HG02884 (cell line): ENCODE data around the gene CDHR3.

Experiments used
- ATAC-seq: cut with Tn5 transposase; IDR thresholded peaks from one replicate; pipeline ENCODE4 v1.9.1; 2021; ENCODE audit warnings: mild to moderate bottlenecking, moderate library complexity; ENCODE audit not compliant: unreplicated experiment

The CDHR3 gene

GRCh38 chr7:106021151-106022067 is 58.3 kb downstream of the CDHR3 start:
- ATAC-seq: no peak

DNA sequence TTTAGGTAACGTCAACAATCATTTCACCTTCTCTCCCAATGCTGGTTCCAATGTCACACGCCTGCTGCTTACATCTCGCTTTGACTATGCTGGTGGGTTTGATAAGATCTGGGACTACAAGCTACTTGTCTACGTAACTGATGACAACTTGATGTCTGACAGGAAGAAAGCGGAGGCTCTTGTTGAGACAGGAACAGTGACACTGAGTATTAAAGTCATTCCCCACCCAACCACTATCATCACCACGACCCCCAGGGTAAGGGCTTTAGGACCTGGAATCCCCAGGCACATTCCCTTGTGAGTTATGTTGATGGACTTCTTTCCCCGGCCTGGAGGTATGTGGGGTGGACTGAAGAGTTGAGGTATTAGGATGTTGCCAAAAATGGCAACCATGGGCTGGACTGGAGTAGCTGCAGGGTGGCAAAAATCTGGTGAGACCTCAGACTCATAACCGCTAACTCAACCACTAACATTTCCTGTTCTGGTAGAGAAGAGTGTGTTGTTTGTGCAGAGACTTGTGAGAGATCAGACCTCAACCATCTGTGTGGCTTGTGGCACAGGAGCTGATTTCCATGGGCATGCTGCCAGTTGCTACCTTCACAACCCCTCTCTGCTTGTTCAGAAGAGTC is 59.2 kb downstream of the CDHR3 start:
- peak; percentile 49 for ATAC-seq

DNA sequence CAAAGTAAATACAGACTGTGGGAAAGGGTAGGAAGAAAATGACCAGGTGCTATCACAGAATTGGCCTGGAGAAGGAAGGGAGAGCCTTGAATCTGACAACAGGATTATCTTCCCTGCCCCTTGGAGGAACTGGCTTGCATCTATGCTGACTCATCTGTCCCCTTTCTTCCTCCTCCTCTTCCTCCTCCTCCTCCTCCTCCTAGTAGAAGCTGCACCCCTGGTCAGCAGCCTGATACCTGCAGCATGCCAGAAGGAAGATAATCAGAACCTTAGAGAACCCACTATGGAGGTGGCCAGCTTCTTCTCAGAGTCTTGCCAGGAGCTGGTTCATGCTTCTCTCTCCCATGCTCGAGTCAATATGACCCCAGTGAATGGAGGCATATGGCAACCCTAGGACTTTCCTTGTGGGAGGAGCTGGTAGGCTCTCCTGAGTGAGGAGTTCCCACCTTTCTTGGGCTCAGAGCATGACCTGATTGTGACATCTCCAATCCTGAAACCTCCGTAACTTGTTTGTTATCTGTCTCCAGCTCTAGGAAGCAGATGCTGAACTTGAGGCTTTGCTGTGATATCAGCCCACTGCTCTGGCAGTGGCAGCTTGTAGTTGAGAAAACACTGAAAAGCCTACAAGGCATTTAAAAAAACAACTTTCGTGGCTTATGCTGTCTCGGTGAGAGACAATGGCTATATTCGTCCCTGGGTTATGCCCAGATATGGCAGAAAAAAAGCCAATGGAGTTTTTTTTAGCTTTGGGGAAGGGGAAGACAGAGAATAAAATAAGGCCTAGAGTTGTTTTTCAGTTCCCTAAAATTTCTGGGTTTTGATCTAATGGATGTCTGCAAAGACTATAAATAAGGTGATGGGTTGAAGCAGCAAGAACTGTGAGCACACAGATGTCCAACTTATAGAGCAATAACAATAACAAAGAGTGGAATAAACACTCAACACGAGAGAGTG is 60.6 kb downstream of the CDHR3 start:
- ATAC-seq: peak; percentile 38

GRCh38 chr7:106026101-106026500 is 63.0 kb downstream of the CDHR3 start:
- ATAC-seq: no peak

DNA sequence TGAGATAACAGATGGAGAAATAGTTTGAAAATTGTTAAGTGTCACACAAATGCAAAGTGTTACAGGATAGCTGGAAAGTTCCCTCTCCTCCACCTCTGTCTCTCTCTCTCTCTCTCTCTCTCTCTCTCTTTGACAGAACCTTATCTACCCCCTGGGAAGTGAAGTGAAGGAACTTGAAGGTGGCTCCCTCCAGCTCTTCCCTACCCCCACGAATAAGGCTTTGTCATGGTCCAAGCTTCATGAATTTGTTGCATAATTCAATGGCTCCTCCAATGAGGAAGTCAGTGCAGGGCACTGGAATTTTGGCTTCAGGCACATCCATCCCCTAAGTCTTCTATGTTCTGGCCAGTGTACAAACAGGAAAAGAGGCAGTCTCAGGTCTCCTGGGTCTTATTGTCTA is 66.4 kb downstream of the CDHR3 start:
- ATAC-seq: no peak

DNA sequence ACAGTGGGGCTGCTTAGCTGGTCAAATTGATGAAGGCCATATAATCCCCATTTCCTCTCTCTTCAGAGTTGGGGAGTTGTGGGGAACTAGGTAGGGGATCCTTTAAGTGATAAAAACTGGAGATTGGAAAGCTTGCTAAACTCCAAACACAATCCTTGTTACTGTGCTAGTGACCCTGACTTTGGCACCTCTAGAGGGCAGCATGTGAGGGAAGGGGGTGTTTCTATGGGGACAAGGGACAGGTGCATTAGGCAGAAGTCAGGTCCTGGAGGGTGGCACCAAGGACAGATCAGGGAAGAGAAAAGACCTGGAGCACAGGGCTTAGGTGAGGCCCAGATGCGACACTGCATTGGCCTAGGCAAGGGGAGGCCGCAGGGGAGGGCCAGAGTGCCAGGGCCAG is 66.9 kb downstream of the CDHR3 start:
- ATAC-seq: no peak

DNA sequence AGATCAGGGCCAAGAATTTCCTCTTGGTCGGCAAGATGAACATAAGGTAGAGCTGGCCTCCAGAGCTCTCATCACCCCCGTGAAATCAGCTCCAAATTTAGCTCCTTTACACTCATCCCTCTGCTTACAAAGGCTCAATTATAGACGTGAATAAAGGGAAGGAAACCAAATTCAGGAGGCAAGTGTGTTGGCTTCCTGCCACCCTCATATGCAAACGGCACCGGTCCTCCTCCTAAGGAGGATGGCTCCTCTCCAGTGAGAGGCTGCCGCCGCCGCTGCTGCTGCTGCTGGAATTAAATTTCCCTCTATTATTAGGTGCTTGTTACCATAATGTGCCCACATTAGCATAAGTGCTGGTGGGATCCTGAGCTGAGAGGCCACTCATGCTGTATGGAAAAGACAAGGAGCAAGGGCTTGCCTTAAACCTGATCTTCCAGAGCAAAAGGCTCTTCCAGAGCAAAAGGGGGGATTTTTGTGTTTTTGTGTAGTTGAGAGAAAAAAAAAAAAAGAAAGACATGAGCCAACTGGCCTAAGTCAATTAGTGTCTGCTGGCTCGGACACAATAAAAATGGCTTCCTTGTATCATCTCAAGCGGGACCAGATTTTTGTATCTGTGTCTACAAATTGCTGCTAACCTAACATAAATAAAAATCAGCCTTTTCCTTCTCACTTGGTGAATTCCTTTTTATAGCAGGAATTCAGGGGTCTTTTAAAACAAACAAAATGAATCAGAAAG is 68.4 kb downstream of the CDHR3 start:
- no peak for ATAC-seq

DNA sequence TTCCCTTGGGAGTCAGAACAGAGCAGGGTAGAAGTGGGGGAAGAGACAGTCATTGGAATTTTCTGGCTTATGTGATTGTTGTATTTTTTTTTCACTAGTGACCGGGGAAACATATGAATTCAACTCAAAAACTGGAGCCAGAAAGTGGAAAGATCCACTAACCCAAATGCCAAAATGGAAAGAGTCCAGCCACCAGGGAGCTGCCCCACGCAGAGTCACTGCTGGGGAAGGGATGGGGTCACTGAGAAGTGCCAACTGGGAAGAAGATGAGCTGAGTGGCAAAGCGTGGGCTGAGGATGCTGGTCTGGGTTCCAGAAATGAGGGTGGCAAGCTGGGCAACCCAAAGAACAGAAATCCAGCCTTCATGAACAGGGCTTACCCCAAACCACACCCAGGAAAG is 69.2 kb downstream of the CDHR3 start:
- ATAC-seq: no peak

DNA sequence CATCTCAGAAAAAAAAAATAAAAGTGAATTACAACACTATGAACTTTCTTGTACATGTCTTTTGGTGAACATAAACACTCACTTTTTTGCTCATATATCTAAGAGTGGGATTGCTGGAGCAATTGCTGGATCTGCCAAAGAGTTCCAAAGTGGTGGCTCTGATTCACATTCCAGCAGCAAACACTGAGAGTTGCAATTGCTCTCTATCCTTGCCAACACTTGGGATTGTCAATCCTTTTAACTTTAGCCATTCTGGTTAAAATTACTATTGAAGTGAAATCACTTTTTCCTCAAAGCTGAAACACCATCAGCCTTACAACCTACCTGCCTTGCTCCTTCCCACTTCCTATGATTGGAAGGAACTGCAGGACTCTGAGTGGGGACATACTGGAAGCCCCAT is 70.7 kb downstream of the CDHR3 start:
- ATAC-seq: no peak

- no peak for ATAC-seq
Observed at GRCh38 chr7:106034383-106034782, 71.3 kb downstream of the CDHR3 start.

GRCh38 chr7:106035568-106035967 is 72.5 kb downstream of the CDHR3 start:
- no peak for ATAC-seq

GRCh38 chr7:106036004-106036403 is 72.9 kb downstream of the CDHR3 start:
- ATAC-seq: no peak

- no peak for ATAC-seq
Observed at GRCh38 chr7:106037489-106038176, 74.6 kb downstream of the CDHR3 start.

DNA sequence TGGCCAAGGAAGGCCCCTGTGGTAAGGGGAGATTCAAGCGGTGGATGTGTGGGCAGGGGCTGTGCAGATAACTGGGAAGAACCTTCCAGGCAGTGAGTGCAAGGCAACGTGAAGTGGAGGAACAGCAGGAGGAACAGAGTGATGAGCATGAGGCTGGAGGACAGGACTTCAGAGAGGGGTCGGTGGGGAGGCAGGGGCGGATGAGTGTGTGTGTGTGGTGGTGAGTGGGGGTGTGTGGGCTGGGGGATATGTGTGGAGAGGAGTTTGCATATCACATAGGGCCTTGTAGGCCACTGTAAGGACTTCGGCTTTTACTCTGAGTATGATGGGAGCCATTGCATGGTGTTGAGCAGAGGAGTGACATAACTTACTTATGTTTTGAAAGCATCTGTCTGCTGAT is 75.2 kb downstream of the CDHR3 start:
- ATAC-seq: no peak

DNA sequence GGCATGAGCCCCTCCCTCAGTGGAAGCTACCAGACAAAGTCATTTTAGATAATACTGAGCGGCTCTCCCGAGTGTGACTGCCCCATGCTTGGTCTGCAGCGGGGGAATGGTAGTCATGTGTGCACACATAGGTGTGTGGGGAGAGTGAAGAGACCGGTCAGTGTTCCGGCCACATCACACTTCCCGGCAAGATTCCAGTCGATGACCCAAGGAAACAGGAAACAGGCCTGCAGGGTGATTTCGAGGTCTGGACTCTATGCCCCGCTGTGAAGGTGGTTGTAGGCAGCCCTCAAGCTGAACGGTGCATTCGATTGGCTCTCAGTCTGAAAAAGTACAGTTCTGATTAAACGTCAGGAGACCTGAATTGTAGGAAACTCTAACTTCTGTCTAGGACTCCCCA is 75.9 kb downstream of the CDHR3 start:
- ATAC-seq: no peak

DNA sequence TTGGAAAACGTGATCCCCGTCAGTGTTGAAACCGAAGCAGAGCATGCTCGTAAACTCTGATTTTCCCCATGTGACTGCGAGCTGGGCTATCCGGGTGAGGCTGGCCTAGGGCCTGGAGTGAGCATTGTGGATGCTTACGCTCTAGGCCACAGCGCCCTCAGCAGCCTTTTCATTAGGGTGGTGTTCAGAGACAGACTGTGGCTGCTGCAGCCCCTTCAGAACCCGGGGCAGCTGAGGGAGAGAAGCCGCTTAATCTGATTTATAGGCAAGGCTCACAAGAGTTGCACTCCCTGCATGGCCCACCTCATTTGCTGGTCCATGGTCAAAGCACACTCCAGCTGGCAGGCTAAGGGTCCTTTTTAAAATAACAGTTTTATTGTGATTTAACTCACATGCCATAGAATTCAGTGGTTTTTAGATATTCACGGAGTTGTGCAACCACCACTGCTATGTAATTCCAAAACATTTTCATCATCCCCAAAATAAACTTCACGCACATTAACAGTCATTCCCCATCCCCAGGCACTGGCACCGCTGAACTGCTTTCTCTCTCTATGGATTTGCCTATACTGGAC is 76.5 kb downstream of the CDHR3 start:
- no peak for ATAC-seq

DNA sequence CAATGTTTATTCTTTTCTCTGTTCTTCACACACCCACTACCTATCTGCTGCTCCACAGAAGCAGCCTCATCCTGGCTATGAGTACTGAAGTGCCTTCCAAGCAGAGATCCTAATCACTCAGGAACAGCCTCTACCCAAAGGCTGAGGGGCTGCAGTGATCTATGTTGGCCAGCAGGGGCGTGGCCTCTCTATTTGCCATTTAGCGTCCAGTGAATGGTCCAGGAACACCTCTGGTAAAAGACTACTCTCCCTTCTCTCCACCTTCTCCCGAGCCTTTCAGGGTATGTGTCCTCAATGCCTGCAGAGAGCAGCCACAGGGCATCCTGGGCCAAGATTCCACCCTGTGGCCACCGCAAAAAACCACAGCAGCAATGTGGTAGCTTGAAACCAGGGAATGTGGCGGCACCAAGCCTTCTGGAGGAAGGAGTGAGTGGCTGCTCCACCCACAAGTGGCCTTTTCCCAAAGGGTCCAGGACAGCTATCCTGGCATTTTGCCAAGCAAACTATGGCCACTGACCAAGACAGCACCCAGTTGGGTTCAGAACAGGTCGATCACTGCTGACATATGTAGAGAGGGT is 78.2 kb downstream of the CDHR3 start:
- ATAC-seq: no peak

DNA sequence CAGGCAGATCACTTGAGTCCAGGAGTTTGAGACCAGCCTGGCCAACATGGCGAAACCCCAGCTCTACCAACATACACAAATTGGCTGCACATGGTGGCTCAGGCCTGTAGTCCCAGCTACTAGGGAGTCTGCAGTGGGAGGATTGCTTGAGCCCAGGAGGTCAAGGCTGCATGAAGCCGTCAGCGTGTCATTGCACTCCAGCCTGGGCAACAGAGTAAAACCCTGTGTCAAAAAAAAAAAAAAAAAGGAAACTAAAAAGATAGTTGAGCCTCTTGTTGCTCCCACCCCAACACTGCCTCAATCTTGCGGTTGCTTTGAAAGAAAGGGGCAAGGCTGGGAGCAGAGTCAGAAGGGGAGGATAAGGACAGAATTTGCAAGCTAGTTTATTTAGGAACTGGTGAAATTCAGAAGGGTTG is 79.1 kb downstream of the CDHR3 start:
- no peak for ATAC-seq

DNA sequence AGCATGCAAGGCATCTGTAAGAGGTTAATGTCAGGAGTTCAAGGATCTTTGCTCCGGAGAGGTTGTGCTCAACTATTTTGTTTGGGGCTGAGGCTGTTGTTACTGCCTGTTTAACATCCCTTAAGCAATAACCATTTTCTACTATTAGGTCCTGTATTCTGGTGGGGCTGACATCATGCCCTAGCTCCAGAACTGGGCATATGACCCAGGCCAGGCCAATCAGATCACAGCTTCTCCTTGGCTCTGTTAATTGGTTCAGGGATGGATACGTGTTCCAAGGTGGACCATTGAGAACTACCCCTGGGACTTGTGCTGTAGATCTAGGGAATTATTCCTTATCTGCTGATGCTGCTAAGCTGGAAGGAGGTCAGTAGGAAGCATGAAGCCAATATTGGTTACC is 82.1 kb downstream of the CDHR3 start:
- no peak for ATAC-seq
